ENCODE measurements around the gene C16orf92.
A peak's percentile ranks its signal among the peaks of the same experiment; 100 is the strongest.

- TF ChIP-seq CTCF (IDR thresholded peaks at IDR 0.05) (peak in 1 of 3 donors; percentile 9), POLR2A (IDR thresholded peaks at IDR 0.05) (no peak), POLR2AphosphoS5 (IDR thresholded peaks at IDR 0.05) (peak; percentile 81 to 91 (median 85))
Measured at GRCh38 chr16:29995911-29996765, 26.9 kb upstream of the C16orf92 start, which contains the start of gene INO80E.
